GM19239 (cell line): ENCODE measurements around the gene SOX1.

Source experiments
- DNase-seq: peaks from one replicate; pipeline ENCODE4 v3.0.0; 2011; ENCODE audit warnings: low spot score; ENCODE audit not compliant: insufficient read length
- FAIRE-seq: peaks from 2 replicates; lab custom pipeline; 2011; peaks lifted over from hg19 to GRCh38; lab: Jason Lieb, UNC

The SOX1 gene

DNA sequence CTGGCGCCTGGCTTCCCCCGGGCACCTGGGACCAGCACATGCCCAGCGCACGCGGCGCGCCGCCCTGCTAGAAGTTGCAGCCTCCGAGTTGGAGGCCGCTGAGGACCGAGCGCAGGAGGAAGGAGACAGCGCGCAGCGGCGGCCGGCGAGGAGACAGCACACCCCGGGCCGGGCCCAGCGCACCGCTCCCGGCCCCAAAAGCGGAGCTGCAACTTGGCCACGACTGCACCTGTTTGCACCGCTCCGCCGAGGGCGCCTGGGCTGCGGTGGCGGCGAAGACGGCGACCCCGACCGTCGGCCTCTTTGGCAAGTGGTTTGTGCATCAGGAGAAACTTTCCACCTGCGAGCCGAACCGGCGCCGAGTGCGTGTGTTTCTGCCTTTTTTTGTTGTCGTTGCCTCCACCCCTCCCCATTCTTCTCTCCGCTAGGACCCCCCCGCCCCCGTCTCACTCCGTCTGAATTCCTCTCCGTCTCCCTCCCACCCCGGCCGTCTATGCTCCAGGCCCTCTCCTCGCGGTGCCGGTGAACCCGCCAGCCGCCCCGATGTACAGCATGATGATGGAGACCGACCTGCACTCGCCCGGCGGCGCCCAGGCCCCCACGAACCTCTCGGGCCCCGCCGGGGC lies at the start of gene SOX1:
TSS of gene SOX1 (plus strand) at position 34 of the 626 bp plus-strand sequence. CDS start at position 544, 510 bp downstream.
- no peak for FAIRE-seq
- DNase-seq: no peak

GRCh38 chr13:112024577-112024976 lies 42.4 kb upstream of the SOX1 start:
- FAIRE-seq: no peak
- DNase-seq: no peak

- DNase-seq (no peak), FAIRE-seq (no peak)
These were observed 39.7 kb upstream of the SOX1 start for GRCh38 chr13:112027250-112027649.

DNA sequence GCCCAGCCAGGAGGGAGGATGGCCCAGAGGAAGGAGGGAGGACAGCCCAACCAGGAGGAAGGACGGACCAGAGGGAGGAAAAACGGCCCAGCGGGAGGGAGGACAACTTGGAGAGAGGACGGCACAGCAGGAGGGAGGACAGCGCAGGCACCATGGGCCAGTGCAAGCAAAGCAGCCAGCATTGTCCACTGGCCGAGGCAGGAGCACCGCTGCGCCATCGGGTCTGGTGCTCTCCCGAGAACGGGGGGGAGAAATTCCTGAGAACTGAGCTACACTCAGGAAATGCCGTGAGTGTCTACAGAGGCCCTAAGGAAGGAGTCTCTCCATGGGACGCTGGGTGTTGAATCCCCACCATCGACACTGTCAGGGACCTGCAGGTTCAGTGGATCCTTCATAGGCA lies 38.5 kb upstream of the SOX1 start:
- FAIRE-seq (no peak), DNase-seq (no peak)

DNA sequence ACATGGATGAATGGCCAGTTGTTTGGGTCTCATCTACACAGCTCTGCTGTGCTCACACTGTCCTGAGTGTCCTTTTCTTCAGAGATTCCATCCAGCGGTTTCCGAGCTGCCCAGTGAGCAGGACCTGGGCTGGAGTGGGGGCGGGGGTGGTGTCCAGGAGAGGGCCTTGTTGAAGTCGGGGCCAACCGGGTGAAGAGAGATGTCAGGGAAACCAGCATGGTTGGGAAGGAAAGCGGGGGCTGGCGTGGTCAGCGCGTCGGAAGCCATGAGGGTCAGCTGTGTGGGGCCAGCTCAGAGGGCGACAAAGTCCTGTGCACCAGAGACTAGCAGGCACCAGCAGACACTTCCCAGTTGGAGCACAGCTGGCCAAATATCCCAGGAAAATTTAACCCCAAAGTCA lies 37.8 kb upstream of the SOX1 start:
- DNase-seq (no peak), FAIRE-seq (no peak)

DNA sequence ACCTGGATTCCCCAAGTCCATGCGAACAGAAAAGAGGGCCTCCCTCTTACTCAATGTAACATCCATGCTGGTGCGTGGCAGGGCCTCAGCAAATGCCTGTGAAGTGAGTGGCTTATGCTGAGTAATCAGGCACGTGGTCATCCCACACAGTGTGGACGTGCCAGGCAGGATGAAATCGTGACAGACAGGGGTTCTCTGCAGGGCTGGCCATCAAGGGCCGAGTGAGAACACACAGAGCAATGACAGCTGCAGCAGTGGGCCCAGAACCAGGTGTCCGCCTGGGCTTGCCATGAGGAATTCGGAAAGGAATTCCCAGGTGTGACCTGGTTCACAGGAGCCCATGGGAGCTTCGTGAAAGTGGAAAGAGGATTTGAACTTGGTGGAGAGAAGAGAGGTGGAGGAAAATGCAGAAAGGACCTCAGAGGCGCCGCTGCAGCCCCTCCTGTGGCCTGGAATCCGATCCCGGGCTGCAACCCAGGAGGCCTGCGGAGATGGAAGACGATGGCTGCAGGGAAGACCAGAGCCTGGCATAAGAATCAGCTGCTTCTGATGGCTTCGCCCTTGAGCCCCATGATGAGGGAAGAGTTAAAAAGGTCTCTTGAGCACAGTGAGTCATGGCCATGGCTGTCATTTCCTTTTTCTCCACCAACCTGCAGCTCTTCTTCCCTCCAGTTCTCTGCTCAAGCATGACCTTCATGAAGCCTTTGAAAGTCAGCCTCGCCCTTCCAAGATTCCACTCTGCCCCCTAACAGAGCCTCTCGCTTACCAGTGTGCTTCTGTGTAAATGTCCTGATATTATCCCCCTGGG lies 34.6 kb upstream of the SOX1 start:
- DNase-seq (no peak), FAIRE-seq (no peak)

DNA sequence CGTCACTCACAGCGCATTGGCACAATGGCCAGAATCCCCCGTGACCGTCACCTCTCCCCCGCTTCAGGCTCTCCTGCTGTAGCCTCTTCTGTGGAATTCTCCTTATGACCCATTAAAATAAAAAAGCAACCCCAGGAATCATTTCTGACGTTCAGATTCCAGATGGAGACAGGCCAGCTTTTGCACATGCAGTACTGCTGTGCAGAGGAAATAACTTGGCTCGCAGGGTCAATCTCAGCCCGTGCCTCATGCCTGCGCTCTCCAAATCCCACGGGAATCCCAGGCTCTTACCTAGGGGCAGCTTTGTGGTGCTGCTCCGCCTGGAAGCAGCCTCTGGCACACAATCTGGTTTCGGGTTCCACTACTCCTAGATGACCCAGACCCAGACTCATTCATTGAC lies 32.7 kb upstream of the SOX1 start:
- no peak for DNase-seq
- FAIRE-seq: no peak

- DNase-seq (no peak), FAIRE-seq (no peak)
These were observed 32.1 kb upstream of the SOX1 start for GRCh38 chr13:112034846-112035245.

DNA sequence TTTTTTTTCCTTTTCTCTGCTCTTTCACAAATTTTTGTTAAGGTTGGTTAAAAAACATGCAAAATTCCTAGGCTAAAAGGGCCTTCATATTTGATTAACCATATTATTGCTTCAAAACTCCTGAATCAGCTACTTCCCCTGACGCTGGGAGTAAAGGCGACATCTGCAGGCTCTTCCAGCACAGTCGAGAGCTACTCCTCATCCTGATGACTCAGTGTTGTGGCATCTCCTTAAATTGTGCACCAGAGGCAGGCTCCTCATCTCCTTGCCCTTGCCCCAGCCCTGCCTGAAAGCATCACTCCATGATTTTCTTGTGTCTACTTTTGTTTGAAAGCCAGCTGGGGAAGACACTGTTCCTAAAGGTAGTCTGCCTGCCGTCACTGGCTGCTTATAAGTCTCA lies 24.5 kb upstream of the SOX1 start:
- no peak for DNase-seq
- FAIRE-seq: no peak

GRCh38 chr13:112052213-112052612 lies 14.7 kb upstream of the SOX1 start:
- no peak for FAIRE-seq
- no peak for DNase-seq

- no peak for FAIRE-seq
These were observed 13.7 kb upstream of the SOX1 start for GRCh38 chr13:112053167-112053743.

DNA sequence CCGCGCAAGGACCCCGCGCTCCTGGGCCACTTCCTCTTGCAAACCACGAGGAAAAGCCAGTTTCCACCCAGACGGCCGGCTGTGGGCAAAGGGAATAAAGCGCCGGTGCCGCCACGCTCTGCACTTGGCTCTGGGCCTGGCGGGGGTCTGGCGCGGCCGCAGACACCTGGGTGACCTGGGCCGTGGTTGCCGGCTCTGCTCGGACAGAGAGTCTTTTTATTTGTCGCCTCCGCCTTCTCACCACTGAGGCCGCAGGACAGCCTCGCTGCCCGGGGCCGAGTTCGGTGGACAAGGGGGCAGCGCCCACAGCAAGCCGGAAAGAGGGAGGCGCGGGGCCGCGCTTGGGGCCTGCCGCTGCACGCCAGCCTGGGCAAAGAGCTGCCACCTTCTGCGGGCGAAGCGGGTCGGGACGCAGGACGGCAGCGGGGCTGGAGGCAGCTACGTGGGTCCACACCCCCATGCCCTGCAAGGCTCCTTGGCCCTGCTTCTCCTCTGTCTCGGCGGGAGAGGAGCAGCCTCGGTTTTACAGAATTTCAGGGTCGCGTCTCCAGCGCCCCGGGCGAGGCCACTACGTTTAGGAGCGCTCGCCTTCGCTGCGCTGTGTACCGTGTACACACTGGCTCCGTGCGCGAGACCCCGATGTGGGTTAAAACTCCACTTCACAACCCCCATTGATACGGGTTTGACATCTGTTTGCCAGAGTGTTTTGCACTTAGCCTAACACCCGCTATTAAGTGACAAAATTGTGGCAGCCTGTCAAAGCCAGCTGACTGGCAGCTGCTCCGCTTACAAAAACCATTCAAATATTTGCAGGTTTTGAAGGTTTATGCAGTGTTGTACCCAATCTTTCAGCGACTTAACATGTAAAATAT lies 13.0 kb upstream of the SOX1 start:
- DNase-seq: no peak
- no peak for FAIRE-seq

More at GRCh38 chr13:112053167-112053743, 13.7 kb upstream of the SOX1 start:
- no peak for DNase-seq

DNA sequence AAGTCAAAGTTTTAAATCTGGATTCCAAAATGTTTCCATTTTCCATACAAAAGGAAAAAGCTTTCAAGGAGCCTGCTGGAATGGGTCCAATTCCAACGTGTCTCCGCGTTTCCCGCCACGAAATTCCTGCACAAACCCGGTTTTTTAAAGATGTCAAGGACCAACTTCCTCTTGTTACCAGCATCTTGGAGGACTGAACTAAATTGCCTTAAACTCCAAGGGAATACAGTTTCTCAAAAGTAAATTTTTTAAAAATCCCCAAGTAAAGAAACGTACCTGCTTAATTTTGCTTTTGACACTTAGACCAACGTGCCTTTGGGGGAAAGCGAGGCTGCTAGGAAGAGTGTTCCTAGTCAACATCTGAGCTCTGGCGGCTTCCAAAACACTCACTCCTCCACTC lies 12.3 kb upstream of the SOX1 start:
- DNase-seq (no peak), FAIRE-seq (no peak)

GRCh38 chr13:112055036-112055914 lies 11.7 kb upstream of the SOX1 start:
- DNase-seq: no peak
- no peak for FAIRE-seq

- FAIRE-seq (no peak), DNase-seq (no peak)
These were observed 11.1 kb upstream of the SOX1 start for GRCh38 chr13:112055915-112056269.

DNA sequence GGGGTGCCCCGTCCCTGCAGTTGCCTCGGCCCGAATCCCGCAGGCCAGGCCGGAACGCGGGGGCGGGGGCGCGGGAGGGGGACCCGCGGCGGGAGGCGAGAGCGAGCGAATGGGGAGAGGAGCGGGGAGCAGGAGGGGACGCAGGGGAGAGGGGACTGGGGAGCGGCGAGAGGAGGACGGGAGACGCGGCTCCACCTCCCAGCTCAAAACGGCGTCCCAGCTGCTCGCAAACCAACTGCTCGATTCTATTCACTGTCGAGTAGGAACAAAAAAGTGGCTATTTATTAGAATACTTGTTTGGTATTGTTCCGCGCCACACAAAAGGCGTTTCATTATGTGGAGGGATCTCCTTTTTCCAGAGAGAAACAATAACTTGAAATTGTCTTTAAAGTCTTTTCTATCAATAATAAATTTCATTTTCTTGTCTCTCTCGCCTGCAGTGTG lies 10.6 kb upstream of the SOX1 start:
- FAIRE-seq (no peak), DNase-seq (no peak)

DNA sequence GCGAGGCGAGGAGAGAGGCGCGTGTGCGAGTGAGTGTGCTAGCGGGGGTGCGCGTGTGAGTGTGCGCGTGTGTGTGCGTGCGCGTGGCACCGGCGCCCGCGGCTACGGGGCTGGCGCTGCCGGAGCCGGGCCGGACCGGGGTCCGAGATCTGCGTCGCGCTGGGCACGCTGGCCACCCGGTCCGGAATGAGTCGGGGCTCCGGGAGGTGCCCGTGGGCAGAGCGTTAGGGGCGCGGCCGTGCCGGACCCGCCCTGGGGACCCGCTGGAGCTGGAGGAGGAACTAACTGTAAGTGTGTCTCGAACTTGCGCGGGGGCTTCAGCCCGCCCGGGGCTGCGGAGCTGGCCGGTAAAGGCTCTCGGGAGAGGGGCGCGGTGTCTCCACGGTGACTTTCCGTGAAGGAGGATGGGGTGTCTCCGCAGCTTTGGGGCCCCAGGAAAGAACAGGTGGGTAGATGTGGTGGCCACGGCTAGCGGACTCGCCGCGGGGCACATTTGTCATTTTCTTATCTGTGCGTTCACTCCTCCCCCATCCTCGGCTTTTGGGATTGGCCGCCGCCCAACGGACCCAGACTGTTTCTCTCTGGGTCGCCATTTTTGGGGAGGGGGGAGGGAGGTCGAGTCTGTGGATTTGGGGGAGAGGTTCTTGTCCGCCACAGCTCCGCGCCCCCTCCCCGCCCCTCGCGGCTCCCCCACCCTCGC lies 10.1 kb upstream of the SOX1 start:
- DNase-seq: no peak
- FAIRE-seq: no peak

- FAIRE-seq (no peak), DNase-seq (no peak)
These were observed 9.6 kb upstream of the SOX1 start for GRCh38 chr13:112057439-112057735.
